Mesenchymal stem cell (in vitro differentiated cells and primary cell): Measurements from ENCODE around the gene NEXN.

ENCODE experiments used
- DNase-seq: peaks from one replicate; pipeline ENCODE4 v3.0.0-alpha.2; 2013
- H2AFZ ChIP-seq: one replicate; pipeline ENCODE4 v1.6.1; 2013; ENCODE audit warnings: low read depth, mild to moderate bottlenecking, control low read depth, inconsistent platforms, low read length, moderate library complexity
- H2AK5ac ChIP-seq: 2 replicates; pipeline ENCODE4 v1.6.1; 2013; ENCODE audit warnings: low read length, moderate library complexity, mild to moderate bottlenecking, inconsistent platforms; ENCODE audit not compliant: severe bottlenecking
- H2BK120ac ChIP-seq: one replicate; pipeline ENCODE4 v1.6.1; 2013; ENCODE audit warnings: low read depth, mild to moderate bottlenecking, inconsistent platforms, low read length, moderate library complexity
- H2BK12ac ChIP-seq, 2 experiments: one replicate each; pipeline ENCODE4 v1.6.1; 2013; ENCODE audit warnings: inconsistent platforms in 2 of 2, low read length in 2 of 2, mild to moderate bottlenecking in 2 of 2, moderate library complexity in 2 of 2, control low read depth in 1 of 2
- H2BK15ac ChIP-seq: one replicate; pipeline ENCODE4 v1.6.1; 2013; ENCODE audit warnings: mild to moderate bottlenecking, low read depth, inconsistent platforms; ENCODE audit not compliant: poor library complexity, severe bottlenecking
- H2BK5ac ChIP-seq: 2 replicates; pipeline ENCODE4 v1.6.1; 2013; ENCODE audit warnings: low read depth, mild to moderate bottlenecking, low read length, control low read depth, inconsistent platforms; ENCODE audit not compliant: poor library complexity, severe bottlenecking
- H3K14ac ChIP-seq, 2 experiments: one replicate each; pipeline ENCODE4 v1.6.1; 2013; ENCODE audit warnings: inconsistent platforms in 2 of 2, low read length in 2 of 2, control low read depth in 1 of 2, mild to moderate bottlenecking in 1 of 2, moderate library complexity in 1 of 2
- H3K18ac ChIP-seq, 2 experiments: one replicate each; pipeline ENCODE4 v1.6.1; 2013; ENCODE audit warnings: inconsistent platforms in 2 of 2, low read length in 2 of 2, control low read depth in 1 of 2, low read depth in 1 of 2, mild to moderate bottlenecking in 1 of 2
- H3K23ac ChIP-seq, 2 experiments: one replicate each; pipeline ENCODE4 v1.6.1; 2013; ENCODE audit warnings: inconsistent platforms in 2 of 2, low read length in 2 of 2, mild to moderate bottlenecking in 2 of 2, moderate library complexity in 2 of 2, control low read depth in 1 of 2
- H3K27ac ChIP-seq: 2 replicates; pipeline ENCODE4 v1.5.1; 2013; ENCODE audit warnings: mild to moderate bottlenecking, moderate library complexity, low read length, control low read depth, inconsistent platforms; ENCODE audit not compliant: poor library complexity, severe bottlenecking
- H3K27me3 ChIP-seq, 2 experiments: 2 replicates each; pipeline versions ENCODE4 v1.6.1 to v1.7.0; 2013; ENCODE audit warnings: low read length in 2 of 2, mild to moderate bottlenecking in 2 of 2, moderate library complexity in 2 of 2, control low read depth in 1 of 2, inconsistent platforms in 1 of 2; ENCODE audit not compliant: control insufficient read depth in 1 of 2, insufficient read depth in 1 of 2
- H3K36me3 ChIP-seq, 2 experiments: 2 replicates each; pipeline versions ENCODE4 v1.6.1 to v1.7.0; 2013; ENCODE audit warnings: low read length in 2 of 2, control low read depth in 1 of 2, inconsistent platforms in 1 of 2, low read depth in 1 of 2, mild to moderate bottlenecking in 1 of 2; ENCODE audit not compliant: insufficient read depth in 2 of 2, control insufficient read depth in 1 of 2
- H3K4ac ChIP-seq, 2 experiments: one replicate each; pipeline ENCODE4 v1.6.1; 2013; ENCODE audit warnings: inconsistent platforms in 2 of 2, low read length in 2 of 2, mild to moderate bottlenecking in 2 of 2, moderate library complexity in 2 of 2, control low read depth in 1 of 2, low read depth in 1 of 2
- H3K4me1 ChIP-seq: 2 replicates; pipeline ENCODE4 v1.6.1; 2013; ENCODE audit warnings: low read depth, low read length, control low read depth; ENCODE audit not compliant: control insufficient read depth, insufficient read depth
- H3K4me2 ChIP-seq: 2 replicates; pipeline ENCODE4 v1.6.1; 2013; ENCODE audit warnings: low read length, mild to moderate bottlenecking, inconsistent platforms; ENCODE audit not compliant: poor library complexity, severe bottlenecking
- H3K4me3 ChIP-seq, 2 experiments: 2 replicates each; pipeline versions ENCODE4 v1.5.1 to v1.7.0; 2013; ENCODE audit warnings: low read length in 2 of 2, mild to moderate bottlenecking in 2 of 2, control low read depth in 1 of 2, low read depth in 1 of 2; ENCODE audit not compliant: insufficient read depth in 1 of 2
- H3K79me1 ChIP-seq: replicated peaks from 2 replicates; pipeline ENCODE4 v1.6.1; 2013; ENCODE audit warnings: mild to moderate bottlenecking, control low read depth, low read length, inconsistent platforms; ENCODE audit not compliant: poor library complexity, severe bottlenecking
- H3K9ac ChIP-seq: 2 replicates; pipeline ENCODE4 v1.7.0; 2013; ENCODE audit warnings: mild to moderate bottlenecking, low read length, moderate library complexity
- H3K9me3 ChIP-seq: 2 replicates; pipeline ENCODE4 v1.7.0; 2013; ENCODE audit warnings: mild to moderate bottlenecking, low read length; ENCODE audit not compliant: control insufficient read depth
- H4K8ac ChIP-seq: one replicate; pipeline ENCODE4 v1.6.1; 2013; ENCODE audit warnings: inconsistent platforms, mild to moderate bottlenecking, low read length, moderate library complexity
- H4K91ac ChIP-seq: one replicate; pipeline ENCODE4 v1.6.1; 2013; ENCODE audit warnings: mild to moderate bottlenecking, low read length, inconsistent platforms
- WGBS: methylation state at CpG from one replicate; pipeline ENCODE4 v1.1.7; 2013; ENCODE audit warnings: mixed read lengths; 5-methylcytosine and 5-hydroxymethylcytosine counted together

Gene NEXN

DNA sequence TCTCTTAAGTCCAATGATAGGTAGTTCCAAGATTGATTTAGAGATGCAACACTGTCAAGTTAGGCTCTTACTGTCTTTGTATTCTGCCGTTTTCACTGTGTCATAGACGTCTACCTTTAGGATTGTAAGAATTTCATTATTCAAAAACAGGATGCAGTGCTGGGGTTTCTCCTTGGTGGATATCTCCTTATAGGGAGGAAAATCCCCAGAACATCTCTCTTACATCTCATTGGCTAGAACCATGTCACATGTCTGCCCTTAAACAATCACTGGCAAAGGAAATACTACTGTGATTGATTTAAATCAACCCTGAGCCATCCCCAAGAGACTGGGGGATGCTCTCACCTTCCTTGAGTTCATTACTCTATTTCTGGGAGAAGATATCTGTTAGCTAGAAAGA lies 101.3 kb downstream of the NEXN start:
- Histone ChIP-seq H2AK5ac (no peak overlapping the region), H3K4ac (no peak overlapping the region), H3K14ac (no peak overlapping the region), H3K18ac (no peak overlapping the region), H2BK15ac (no peak overlapping the region), H3K4me2 (no peak overlapping the region), H2BK120ac (no peak overlapping the region), H3K27ac (no peak overlapping the region), H3K9ac (no peak overlapping the region), H4K8ac (no peak overlapping the region), H2BK5ac (no peak overlapping the region), H4K91ac (no peak overlapping the region), H3K79me1 (peaks cover 16% of the 10 kb centered on the region), H3K23ac (no peak overlapping the region), H3K9me3 (no peaks in the 10 kb centered on the region), H2BK12ac (no peak overlapping the region), H2AFZ (no peak overlapping the region), H3K4me3 (no peak overlapping the region), H3K4me1 (peaks cover 2% of the 10 kb centered on the region), H3K36me3 (peaks cover 0 to 40% of the 10 kb centered on the region in 2 experiments), H3K27me3 (no peaks in the 10 kb centered on the region)
- WGBS: 100% methylated on average over 1 of the region's 2 CpGs
- no peak for DNase-seq

GRCh38 chr1:77990629-77991204 lies 102.3 kb downstream of the NEXN start:
- H3K14ac ChIP-seq: no peak overlapping the region
- H3K23ac ChIP-seq: no peak overlapping the region
- no peak overlapping the region for H2BK12ac ChIP-seq

GRCh38 chr1:77991638-77992037 lies 103.2 kb downstream of the NEXN start:
- H3K79me1 ChIP-seq: peaks cover 22% of the 10 kb centered on the region
- H3K27ac ChIP-seq: no peak overlapping the region
- no peak overlapping the region for H3K18ac ChIP-seq
- no peak for DNase-seq
- no peak overlapping the region for H4K91ac ChIP-seq
- no peak overlapping the region for H3K4me2 ChIP-seq
- no peak overlapping the region for H4K8ac ChIP-seq
- H2BK120ac ChIP-seq: no peak overlapping the region
- no peaks in the 10 kb centered on the region for H3K9me3 ChIP-seq
- no peak overlapping the region for H2AFZ ChIP-seq
- no peak overlapping the region for H3K9ac ChIP-seq
- H3K4me3 ChIP-seq: no peak overlapping the region
- H3K36me3 ChIP-seq: peaks cover under 1 to 50% of the 10 kb centered on the region in 2 experiments
- H3K14ac ChIP-seq: no peak overlapping the region
- H2BK12ac ChIP-seq: no peak overlapping the region
- no peak overlapping the region for H2BK15ac ChIP-seq
- H3K4ac ChIP-seq: no peak overlapping the region
- H3K27me3 ChIP-seq: no peaks in the 10 kb centered on the region
- no peak overlapping the region for H2AK5ac ChIP-seq
- no peak overlapping the region for H2BK5ac ChIP-seq
- H3K4me1 ChIP-seq: peaks cover 2% of the 10 kb centered on the region
- no peak overlapping the region for H3K23ac ChIP-seq

More at GRCh38 chr1:77990629-77991204, 102.3 kb downstream of the NEXN start:
- no peak overlapping the region for H4K8ac ChIP-seq
- no peak overlapping the region for H2AK5ac ChIP-seq
- no peaks in the 10 kb centered on the region for H3K9me3 ChIP-seq
- H4K91ac ChIP-seq: no peak overlapping the region
- no peak overlapping the region for H3K27ac ChIP-seq
- H3K9ac ChIP-seq: no peak overlapping the region
- DNase-seq: no peak
- no peak overlapping the region for H3K4ac ChIP-seq
- H3K18ac ChIP-seq: no peak overlapping the region
- no peaks in the 10 kb centered on the region for H3K27me3 ChIP-seq
- no peak overlapping the region for H2BK15ac ChIP-seq
- H3K4me1 ChIP-seq: peaks cover 2% of the 10 kb centered on the region
- 92% methylated on average over 2 of the region's 3 CpGs for WGBS
- no peak overlapping the region for H2BK120ac ChIP-seq
- H2BK5ac ChIP-seq: no peak overlapping the region
- H3K36me3 ChIP-seq: peaks cover 0 to 42% of the 10 kb centered on the region in 2 experiments
- peaks cover 19% of the 10 kb centered on the region for H3K79me1 ChIP-seq
- H3K4me2 ChIP-seq: no peak overlapping the region
- H2AFZ ChIP-seq: no peak overlapping the region
- no peak overlapping the region for H3K4me3 ChIP-seq
